CD8-positive, alpha-beta memory T cell (primary cell): ENCODE results near the gene WHRN. TPM values are rescaled to one million over a fixed set of nuclear protein-coding genes. Genes with fewer than 3 reads are reported as not detected.

Source experiments
- CTCF ChIA-PET: fragments of 350-600 bp; sonication (Branson Sonifier 250); formaldehyde crosslinking; loops from one replicate; lab custom pipeline; 2021; ENCODE audit warnings: antibody characterized with exemption; lab: Charles Lee
- POLR2A ChIA-PET: fragments of 350-600 bp; sonication (Branson Sonifier 250); formaldehyde crosslinking; loops from one replicate; lab custom pipeline; 2021; ENCODE audit warnings: antibody characterized with exemption; lab: Charles Lee
- DNase-seq, 5 donors: peaks; one replicate each; pipeline versions ENCODE4 v3.0.0 to v3.0.0-alpha.2; 2020 to 2022; ENCODE audit warnings: mixed read lengths in 1 of 5
- H3K27ac ChIP-seq: one replicate; pipeline ENCODE4 v1.7.0; 2013; ENCODE audit warnings: low read depth, mild to moderate bottlenecking, low read length, moderate library complexity
- H3K27me3 ChIP-seq: 2 replicates; pipeline ENCODE4 v1.7.0; 2013; ENCODE audit warnings: low read length, mild to moderate bottlenecking; ENCODE audit not compliant: insufficient read depth, poor library complexity, severe bottlenecking
- H3K36me3 ChIP-seq: 2 replicates; pipeline ENCODE4 v1.7.0; 2013; ENCODE audit warnings: mild to moderate bottlenecking, low read length, moderate library complexity; ENCODE audit not compliant: insufficient read depth
- H3K4me1 ChIP-seq: 2 replicates; pipeline ENCODE4 v1.7.0; 2013; ENCODE audit warnings: mild to moderate bottlenecking, low read length, moderate library complexity; ENCODE audit not compliant: insufficient read depth
- H3K4me3 ChIP-seq: 2 replicates; pipeline ENCODE4 v1.7.0; 2013; ENCODE audit warnings: mild to moderate bottlenecking, low read length
- H3K9me3 ChIP-seq: 2 replicates; pipeline ENCODE4 v1.7.0; 2013; ENCODE audit warnings: mild to moderate bottlenecking, low read length
- H3K27ac Mint-ChIP-seq, 8 donors: one replicate each; pipeline ENCODE4 v1.8.0; 2020 to 2021; ENCODE audit warnings: mixed read lengths in 8 of 8, mild to moderate bottlenecking in 6 of 8, inconsistent platforms in 3 of 8, moderate library complexity in 3 of 8
- H3K27me3 Mint-ChIP-seq, 2 donors: one replicate each; pipeline ENCODE4 v1.8.0; 2020 to 2021; ENCODE audit warnings: mixed read lengths in 2 of 2, mild to moderate bottlenecking in 1 of 2, moderate library complexity in 1 of 2
- H3K36me3 Mint-ChIP-seq, 3 donors: one replicate each; pipeline ENCODE4 v1.8.0; 2020 to 2021; ENCODE audit warnings: mixed read lengths in 3 of 3, inconsistent platforms in 1 of 3, mild to moderate bottlenecking in 1 of 3
- H3K4me1 Mint-ChIP-seq, 3 donors: one replicate each; pipeline ENCODE4 v1.8.0; 2020 to 2021; ENCODE audit warnings: mixed read lengths in 3 of 3, inconsistent platforms in 1 of 3, mild to moderate bottlenecking in 1 of 3
- H3K4me3 Mint-ChIP-seq, 7 donors: one replicate each; pipeline ENCODE4 v1.8.0; 2020 to 2021; ENCODE audit warnings: mixed read lengths in 7 of 7, mild to moderate bottlenecking in 6 of 7, moderate library complexity in 4 of 7, inconsistent platforms in 2 of 7
- H3K9me3 Mint-ChIP-seq, 5 donors: one replicate each; pipeline ENCODE4 v1.8.0; 2020 to 2022; ENCODE audit warnings: mixed read lengths in 5 of 5, mild to moderate bottlenecking in 3 of 5, moderate library complexity in 2 of 5, inconsistent platforms in 1 of 5
- polyA plus RNA-seq: library from polyadenylated mRNA; unstranded; fragments of 300-500 nt; fragmentation: Illumina TruSeq; gene quantifications from one replicate; pipeline ENCODE4 v1.2.3, GENCODE V29; 2021
- total RNA-seq, 2 experiments: library from RNA; stranded (reverse); gene quantifications; one replicate each; pipeline ENCODE4 v1.2.3, GENCODE V29; 2021

The WHRN gene
- total and polyA plus RNA-seq, 3 experiments from 2014 or later, result 5.5 to 9.0 (median 8.6) TPM

DNA sequence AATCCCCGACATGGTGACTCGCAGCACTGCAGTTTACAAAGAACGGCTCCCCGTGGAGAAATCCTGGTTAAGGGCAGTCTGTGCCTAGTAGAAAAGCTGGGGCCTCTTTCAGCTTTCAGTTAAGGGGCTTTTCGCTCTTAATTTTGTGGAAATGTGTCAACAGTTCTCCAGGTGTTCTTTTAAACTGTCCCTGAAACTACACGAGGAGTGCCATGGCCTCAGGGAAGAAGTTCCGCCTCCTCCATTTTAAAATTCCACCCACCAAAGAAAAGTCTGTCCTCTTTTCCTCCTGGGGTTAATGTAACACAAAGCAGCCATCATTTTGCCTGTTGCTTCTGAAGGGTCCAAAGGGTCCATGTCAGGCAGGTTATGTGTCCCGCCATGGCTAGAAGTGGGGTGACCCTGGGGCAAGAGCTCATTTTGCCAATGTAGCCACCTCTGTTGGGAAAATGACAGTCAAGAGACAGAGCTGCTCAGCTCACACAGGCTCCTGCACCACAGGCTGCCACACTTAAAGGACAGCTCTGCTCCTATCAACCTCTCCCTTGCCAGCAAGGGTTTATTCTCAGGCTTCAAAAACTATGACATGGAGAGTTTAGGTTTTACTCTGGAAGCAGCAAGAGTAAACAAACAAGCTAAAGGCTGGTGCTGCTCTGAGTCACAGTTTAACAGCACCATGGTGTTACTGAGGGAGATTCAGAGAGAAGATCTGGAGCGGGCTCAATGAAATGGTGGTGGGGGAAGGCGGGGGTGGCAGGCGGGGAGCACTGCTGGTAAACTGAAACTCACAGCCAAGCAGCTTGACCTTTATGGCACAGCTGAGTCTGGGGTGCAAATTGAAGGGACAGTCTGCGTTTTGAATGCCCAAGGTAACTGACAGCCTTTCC is 3.2 kb downstream of the WHRN start:
- CTCF ChIA-PET, result interaction anchor here (1.1 to 2.6 kb wide), 6 partner anchors 10 to 162 kb away, joined by 3 to 16 read pairs (median 6); no protein-coding TSS in a partner anchor
- Histone ChIP-seq H3K4me1 (peaks cover 30% of the 10 kb centered on the region), H3K4me3 (peak overlapping the region; percentile 15), H3K36me3 (no peaks in the 10 kb centered on the region), H3K27me3 (no peaks in the 10 kb centered on the region), H3K27ac (peak overlapping the region; percentile 76), H3K9me3 (no peaks in the 10 kb centered on the region)
- H3K36me3 Mint-ChIP-seq, result peaks cover 0 to 3% (median 0%) of the 10 kb centered on the region in 3 donors
- H3K27ac Mint-ChIP-seq, result peak overlapping the region; percentile 47 to 95 (median 90)
- H3K9me3 Mint-ChIP-seq, result no peaks in the 10 kb centered on the region
- peaks cover 55 to 81% (median 56%) of the 10 kb centered on the region in 3 donors for H3K4me1 Mint-ChIP-seq
- DNase-seq, result no peak
- peak overlapping the region; percentile 77 to 93 (median 85) for H3K4me3 Mint-ChIP-seq
- no peaks in the 10 kb centered on the region for H3K27me3 Mint-ChIP-seq
- POLR2A ChIA-PET, result interaction anchor here (1.4 kb wide), 1 partner anchor 17 kb away, joined by 7 read pairs; no protein-coding TSS in a partner anchor

GRCh38 chr9:114500697-114501292 is 4.5 kb downstream of the WHRN start:
- Mint-ChIP-seq H3K4me3 (peak overlapping the region in 1 of 7 donors; percentile 32), H3K36me3 (peaks cover 0 to 3% (median 0%) of the 10 kb centered on the region in 3 donors), H3K4me1 (peaks cover 57 to 82% (median 61%) of the 10 kb centered on the region in 3 donors), H3K27ac (peak overlapping the region in 4 of 8 donors; percentile 33 to 94 (median 48)), H3K27me3 (peaks cover 0 to 2% of the 10 kb centered on the region in 2 donors), H3K9me3 (no peaks in the 10 kb centered on the region)
- no peaks in the 10 kb centered on the region for H3K27me3 ChIP-seq
- no peaks in the 10 kb centered on the region for H3K36me3 ChIP-seq
- DNase-seq, result no peak
- H3K9me3 ChIP-seq, result no peaks in the 10 kb centered on the region
- peaks cover 33% of the 10 kb centered on the region for H3K4me1 ChIP-seq
- ChIA-PET POLR2A (no interaction called here), CTCF (interaction anchor here (1.2 to 2.6 kb wide), 4 partner anchors 13 to 152 kb away, joined by 4 to 16 read pairs (median 9); no protein-coding TSS in a partner anchor)
- H3K4me3 ChIP-seq, result no peak overlapping the region
- no peak overlapping the region for H3K27ac ChIP-seq

- H3K4me1 ChIP-seq, result peaks cover 30% of the 10 kb centered on the region
- Mint-ChIP-seq H3K4me3 (peak overlapping the region in 2 of 7 donors; percentile 14 to 32), H3K9me3 (no peaks in the 10 kb centered on the region), H3K4me1 (peaks cover 58 to 83% (median 63%) of the 10 kb centered on the region in 3 donors), H3K27me3 (peaks cover 0 to 2% of the 10 kb centered on the region in 2 donors), H3K27ac (peak overlapping the region in 4 of 8 donors; percentile 31 to 95 (median 64)), H3K36me3 (peaks cover 0 to 3% (median 2%) of the 10 kb centered on the region in 3 donors)
- H3K27me3 ChIP-seq, result no peaks in the 10 kb centered on the region
- no peak overlapping the region for H3K27ac ChIP-seq
- POLR2A ChIA-PET, result interaction anchor here (0.5 kb wide), 1 partner anchor 13 kb away, joined by 4 read pairs; no protein-coding TSS in a partner anchor
- no peaks in the 10 kb centered on the region for H3K9me3 ChIP-seq
- H3K36me3 ChIP-seq, result no peaks in the 10 kb centered on the region
- DNase-seq, result no peak
- H3K4me3 ChIP-seq, result no peak overlapping the region
- CTCF ChIA-PET, result interaction anchor here (1.2 to 2.6 kb wide), 4 partner anchors 12 to 95 kb away, joined by 3 to 16 read pairs (median 6); no protein-coding TSS in a partner anchor
Measured at GRCh38 chr9:114499941-114500696, 5.2 kb downstream of the WHRN start.

GRCh38 chr9:114499528-114499927 is 5.7 kb downstream of the WHRN start:
- Histone ChIP-seq H3K9me3 (no peaks in the 10 kb centered on the region), H3K4me1 (peaks cover 30% of the 10 kb centered on the region), H3K4me3 (no peak overlapping the region), H3K36me3 (no peaks in the 10 kb centered on the region), H3K27me3 (no peaks in the 10 kb centered on the region), H3K27ac (no peak overlapping the region)
- no peak for DNase-seq
- Mint-ChIP-seq H3K4me3 (no peak overlapping the region), H3K9me3 (no peaks in the 10 kb centered on the region), H3K4me1 (peaks cover 63 to 89% (median 66%) of the 10 kb centered on the region in 3 donors), H3K27me3 (peaks cover 0 to 3% of the 10 kb centered on the region in 2 donors), H3K27ac (peak overlapping the region in 2 of 8 donors; percentile 31 to 95), H3K36me3 (peaks cover 0 to 4% (median 1%) of the 10 kb centered on the region in 3 donors)
- ChIA-PET POLR2A (interaction anchor here (0.5 kb wide), 1 partner anchor 12 kb away, joined by 4 read pairs; no protein-coding TSS in a partner anchor), CTCF (interaction anchor here (1.2 to 1.5 kb wide), 3 partner anchors 15 to 94 kb away, joined by 3 to 9 read pairs (median 4); no protein-coding TSS in a partner anchor)

DNA sequence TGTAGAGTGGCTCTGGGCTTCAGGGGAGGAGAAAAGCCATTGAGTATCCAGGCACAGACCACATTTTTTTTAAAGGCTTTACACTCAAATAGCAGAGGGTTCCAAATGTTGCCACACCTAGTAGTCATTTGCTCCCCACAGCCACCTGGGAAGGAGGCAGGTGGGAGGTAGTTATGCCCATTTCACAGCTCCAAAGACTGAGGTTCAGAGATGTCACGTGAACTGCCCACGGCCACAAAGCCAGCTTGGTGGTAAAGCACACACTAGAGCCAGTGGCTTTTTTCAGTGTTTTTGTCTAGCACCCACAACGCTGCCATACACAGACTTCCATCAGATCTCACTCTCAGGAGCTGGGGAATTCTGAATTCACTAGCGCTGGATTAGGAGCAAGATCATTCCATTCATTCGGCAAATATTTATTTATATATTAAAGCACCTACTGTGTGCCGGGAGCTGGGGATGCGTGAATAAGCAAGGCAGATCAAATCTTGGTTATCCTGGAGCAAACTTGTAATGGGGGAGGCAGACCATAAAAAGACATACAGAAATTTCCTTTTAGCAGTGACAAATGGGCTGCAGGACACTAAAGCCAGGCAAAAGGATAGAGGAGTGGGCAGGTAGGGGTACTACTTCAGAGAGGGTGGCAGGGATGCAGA is 7.4 kb downstream of the WHRN start:
- DNase-seq, result peak in 1 of 5 donors; percentile 13
- H3K4me1 ChIP-seq, result peaks cover 21% of the 10 kb centered on the region
- H3K9me3 Mint-ChIP-seq, result no peaks in the 10 kb centered on the region
- peaks cover 0 to 3% of the 10 kb centered on the region in 2 donors for H3K27me3 Mint-ChIP-seq
- no peak overlapping the region for H3K4me3 Mint-ChIP-seq
- ChIA-PET CTCF (interaction anchor here (1.1 to 2.1 kb wide), 2 partner anchors 10 to 12 kb away, joined by 7 to 9 read pairs; no protein-coding TSS in a partner anchor), POLR2A (interaction anchor here (0.8 to 1.0 kb wide), 2 partner anchors 11 to 12 kb away, joined by 3 read pairs; no protein-coding TSS in a partner anchor)
- H3K27ac ChIP-seq, result no peak overlapping the region
- no peaks in the 10 kb centered on the region for H3K36me3 ChIP-seq
- H3K9me3 ChIP-seq, result no peaks in the 10 kb centered on the region
- peak overlapping the region in 7 of 8 donors; percentile 21 to 75 (median 58) for H3K27ac Mint-ChIP-seq
- H3K27me3 ChIP-seq, result no peaks in the 10 kb centered on the region
- peaks cover 58 to 76% (median 61%) of the 10 kb centered on the region in 3 donors for H3K4me1 Mint-ChIP-seq
- H3K4me3 ChIP-seq, result no peak overlapping the region
- peaks cover 0 to 4% (median 0%) of the 10 kb centered on the region in 3 donors for H3K36me3 Mint-ChIP-seq

DNA sequence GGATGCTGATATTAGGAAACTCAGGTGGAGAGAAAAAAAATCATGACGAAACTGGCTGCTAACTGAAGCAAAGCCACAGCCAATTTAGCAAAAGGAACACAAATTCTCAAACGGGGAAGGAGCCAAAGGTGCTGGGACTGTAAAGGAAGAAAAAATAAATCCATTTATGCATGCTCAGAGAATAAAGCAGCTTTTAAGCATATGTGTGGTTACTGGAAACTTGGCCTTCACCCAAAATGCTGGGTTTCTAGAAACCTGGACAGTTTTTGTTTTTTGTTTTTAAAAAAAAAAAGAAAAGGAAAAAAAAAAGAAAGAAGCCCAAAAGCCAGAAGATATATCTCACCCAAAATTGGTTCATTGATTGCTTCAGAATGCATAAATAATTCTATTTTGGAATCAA is 8.0 kb downstream of the WHRN start:
- Histone ChIP-seq H3K27me3 (no peaks in the 10 kb centered on the region), H3K4me1 (peaks cover 21% of the 10 kb centered on the region), H3K4me3 (no peak overlapping the region), H3K9me3 (no peaks in the 10 kb centered on the region), H3K36me3 (no peaks in the 10 kb centered on the region), H3K27ac (no peak overlapping the region)
- ChIA-PET POLR2A (interaction anchor here (0.7 to 1.0 kb wide), 4 partner anchors 10 to 432 kb away, joined by 3 to 5 read pairs (median 4); no protein-coding TSS in a partner anchor), CTCF (interaction anchor here (1.0 to 2.1 kb wide), 4 partner anchors 10 to 92 kb away, joined by 4 to 9 read pairs (median 7); no protein-coding TSS in a partner anchor)
- DNase-seq, result peak in 1 of 5 donors; percentile 38
- Mint-ChIP-seq H3K4me3 (peak overlapping the region in 2 of 7 donors; percentile 4 to 40), H3K27me3 (peaks cover 0 to 3% of the 10 kb centered on the region in 2 donors), H3K36me3 (peaks cover 2 to 5% (median 2%) of the 10 kb centered on the region in 3 donors), H3K27ac (peak overlapping the region in 6 of 8 donors; percentile 30 to 74 (median 61)), H3K9me3 (no peaks in the 10 kb centered on the region), H3K4me1 (peaks cover 51 to 70% (median 55%) of the 10 kb centered on the region in 3 donors)
